Measurements from ENCODE around the gene EME2. TPM values are rescaled to one million over a fixed set of nuclear protein-coding genes. Genes with fewer than 3 reads are reported as not detected.

EME2 gene
- total RNA-seq, 1 donor from 2014 or later: 23.3 TPM

GRCh38 chr16:1740781-1741490, 31.7 kb upstream of the EME2 start:
- Histone ChIP-seq H4K20me1 (ENCODE audit: insufficient read depth, low read length) (peaks cover 58% of the 10 kb centered on the region), H2AFZ (ENCODE audit: low read depth, low read length) (no peak overlapping the region), H3K4me3 (ENCODE audit: insufficient read depth, low read depth, low read length) (no peak overlapping the region), H3K79me2 (ENCODE audit: insufficient read depth, low read length) (peaks cover 23% of the 10 kb centered on the region), H3K9ac (ENCODE audit: low read length) (no peak overlapping the region), H3K36me3 (ENCODE audit: insufficient read depth, low read length) (peaks cover 4% of the 10 kb centered on the region), H3K27ac (ENCODE audit: low read depth, low read length) (no peak overlapping the region), H3K27me3 (ENCODE audit: insufficient read depth, low read length) (no peaks in the 10 kb centered on the region), H3K4me1 (ENCODE audit: insufficient read depth, low read length) (peaks cover 16% of the 10 kb centered on the region), H3K9me3 (ENCODE audit: insufficient read depth, low read depth, low read length) (peaks cover 12% of the 10 kb centered on the region), H3K4me2 (ENCODE audit: low read length) (no peak overlapping the region)
- Mint-ChIP-seq H3K4me1 (ENCODE audit: low read depth, unreplicated experiment) (peaks cover 12% of the 10 kb centered on the region), H3K4me3 (ENCODE audit: unreplicated experiment) (no peak overlapping the region), H3K27ac (ENCODE audit: unreplicated experiment) (no peak overlapping the region), H3K9me3 (ENCODE audit: unreplicated experiment) (no peaks in the 10 kb centered on the region), H3K36me3 (ENCODE audit: low read depth, unreplicated experiment) (no peaks in the 10 kb centered on the region), H3K27me3 (ENCODE audit: low read depth, unreplicated experiment) (no peaks in the 10 kb centered on the region)
- FAIRE-seq: no peak
- TF ChIP-seq EZH2 (IDR thresholded peaks at IDR 0.05; ENCODE audit: insufficient read depth, low read length): no peak
- no peak for TF ChIP-seq CTCF (IDR thresholded peaks at IDR 0.05; ENCODE audit: insufficient read depth, low read depth, low read length)
- no peak for DNase-seq (ENCODE audit: low read depth)

GRCh38 chr16:1741553-1742165, 31.0 kb upstream of the EME2 start:
- Histone ChIP-seq H3K36me3 (ENCODE audit: insufficient read depth, low read length) (peaks cover 4% of the 10 kb centered on the region), H4K20me1 (ENCODE audit: insufficient read depth, low read length) (peaks cover 54% of the 10 kb centered on the region), H3K9ac (ENCODE audit: low read length) (no peak overlapping the region), H3K4me3 (ENCODE audit: insufficient read depth, low read depth, low read length) (no peak overlapping the region), H3K4me2 (ENCODE audit: low read length) (no peak overlapping the region), H3K4me1 (ENCODE audit: insufficient read depth, low read length) (peaks cover 22% of the 10 kb centered on the region), H3K9me3 (ENCODE audit: insufficient read depth, low read depth, low read length) (peaks cover 11% of the 10 kb centered on the region), H3K27ac (ENCODE audit: low read depth, low read length) (no peak overlapping the region), H3K79me2 (ENCODE audit: insufficient read depth, low read length) (peaks cover 21% of the 10 kb centered on the region), H3K27me3 (ENCODE audit: insufficient read depth, low read length) (no peaks in the 10 kb centered on the region), H2AFZ (ENCODE audit: low read depth, low read length) (no peak overlapping the region)
- TF ChIP-seq CTCF (IDR thresholded peaks at IDR 0.05; ENCODE audit: insufficient read depth, low read depth, low read length) (no peak), EZH2 (IDR thresholded peaks at IDR 0.05; ENCODE audit: insufficient read depth, low read length) (no peak)
- H3K27ac Mint-ChIP-seq (ENCODE audit: unreplicated experiment): no peak overlapping the region
- peaks cover 17% of the 10 kb centered on the region for H3K4me1 Mint-ChIP-seq (ENCODE audit: low read depth, unreplicated experiment)
- no peaks in the 10 kb centered on the region for H3K9me3 Mint-ChIP-seq (ENCODE audit: unreplicated experiment)
- no peak for FAIRE-seq
- no peak overlapping the region for H3K4me3 Mint-ChIP-seq (ENCODE audit: unreplicated experiment)
- DNase-seq (ENCODE audit: low read depth): no peak
- no peaks in the 10 kb centered on the region for H3K36me3 Mint-ChIP-seq (ENCODE audit: low read depth, unreplicated experiment)
- H3K27me3 Mint-ChIP-seq (ENCODE audit: low read depth, unreplicated experiment): no peaks in the 10 kb centered on the region

All from astrocyte (in vitro differentiated cells and primary cell).